ENCODE measurements around the gene RASSF5.

- TF ChIP-seq CTCF (IDR thresholded peaks at IDR 0.05), result no peak
- TF ChIP-seq POLR2A (IDR thresholded peaks at IDR 0.05), result no peak
Measured at GRCh38 chr1:206633708-206634121, 126.4 kb downstream of the RASSF5 start.

All from Peyer's patch (tissue), 4 donors.